ENCODE data around the gene TRIM24.

TRIM24 gene

DNA sequence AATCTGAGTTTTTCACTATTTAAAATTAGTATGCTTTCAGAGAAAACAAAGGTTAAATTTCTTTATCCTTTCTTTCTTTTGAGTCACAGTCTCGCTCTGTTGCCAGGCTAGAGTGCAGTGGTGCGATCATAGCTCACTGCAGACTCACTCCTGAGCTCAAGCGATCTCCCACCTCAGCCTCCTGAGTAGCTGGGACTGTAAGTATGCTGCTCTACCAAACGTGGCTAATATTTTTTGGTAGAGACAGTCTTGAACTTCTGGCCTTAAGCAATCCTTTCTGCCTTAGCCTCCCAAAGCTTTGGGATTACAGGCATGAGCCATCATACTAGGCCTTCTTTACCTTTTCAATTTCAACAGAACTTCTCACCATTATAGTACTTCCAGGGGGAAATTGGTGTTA is 113.7 kb downstream of the TRIM24 start:
- Histone ChIP-seq H3K9me3 (ENCODE audit: severe bottlenecking) (no peaks in the 10 kb centered on the region), H3K4me3 (ENCODE audit: low read depth, low read length) (no peak overlapping the region), H3K27ac (no peak overlapping the region), H3K27me3 (ENCODE audit: insufficient read depth, low read depth, severe bottlenecking) (no peaks in the 10 kb centered on the region), H3K36me3 (peaks cover 67% of the 10 kb centered on the region)
- TF ChIP-seq, protein P1, sequence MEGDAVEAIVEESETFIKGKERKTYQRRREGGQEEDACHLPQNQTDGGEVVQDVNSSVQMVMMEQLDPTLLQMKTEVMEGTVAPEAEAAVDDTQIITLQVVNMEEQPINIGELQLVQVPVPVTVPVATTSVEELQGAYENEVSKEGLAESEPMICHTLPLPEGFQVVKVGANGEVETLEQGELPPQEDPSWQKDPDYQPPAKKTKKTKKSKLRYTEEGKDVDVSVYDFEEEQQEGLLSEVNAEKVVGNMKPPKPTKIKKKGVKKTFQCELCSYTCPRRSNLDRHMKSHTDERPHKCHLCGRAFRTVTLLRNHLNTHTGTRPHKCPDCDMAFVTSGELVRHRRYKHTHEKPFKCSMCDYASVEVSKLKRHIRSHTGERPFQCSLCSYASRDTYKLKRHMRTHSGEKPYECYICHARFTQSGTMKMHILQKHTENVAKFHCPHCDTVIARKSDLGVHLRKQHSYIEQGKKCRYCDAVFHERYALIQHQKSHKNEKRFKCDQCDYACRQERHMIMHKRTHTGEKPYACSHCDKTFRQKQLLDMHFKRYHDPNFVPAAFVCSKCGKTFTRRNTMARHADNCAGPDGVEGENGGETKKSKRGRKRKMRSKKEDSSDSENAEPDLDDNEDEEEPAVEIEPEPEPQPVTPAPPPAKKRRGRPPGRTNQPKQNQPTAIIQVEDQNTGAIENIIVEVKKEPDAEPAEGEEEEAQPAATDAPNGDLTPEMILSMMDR (IDR thresholded peaks at IDR 0.05; ENCODE audit: low read depth, low read length) = no peak
- no peak for DNase-seq

DNA sequence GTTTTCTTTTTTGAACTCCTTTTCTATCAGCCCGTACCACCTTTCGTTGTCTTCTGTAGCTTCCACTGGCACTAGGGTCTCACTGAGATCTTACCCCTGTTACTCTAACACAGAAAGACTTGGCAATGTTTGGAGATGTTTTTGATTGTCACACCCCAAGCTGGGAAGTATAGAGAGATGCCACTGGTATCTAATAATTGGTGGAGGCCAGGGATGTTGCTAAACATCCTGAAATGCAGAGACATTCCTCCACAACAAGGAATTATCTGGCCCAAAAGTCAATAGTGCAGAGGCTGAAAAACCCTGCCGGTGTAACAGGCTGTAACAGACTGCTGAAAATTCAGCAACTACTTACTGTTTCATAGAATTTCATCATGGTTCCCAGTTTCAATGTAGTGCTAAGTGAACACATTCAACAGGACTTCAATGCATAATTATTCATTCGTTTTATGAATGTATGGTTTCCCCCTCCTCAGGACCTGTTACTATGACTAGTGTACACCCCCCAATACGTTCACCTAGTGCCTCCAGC is 115.9 kb downstream of the TRIM24 start:
- peaks cover 69% of the 10 kb centered on the region for H3K36me3 ChIP-seq

DNA sequence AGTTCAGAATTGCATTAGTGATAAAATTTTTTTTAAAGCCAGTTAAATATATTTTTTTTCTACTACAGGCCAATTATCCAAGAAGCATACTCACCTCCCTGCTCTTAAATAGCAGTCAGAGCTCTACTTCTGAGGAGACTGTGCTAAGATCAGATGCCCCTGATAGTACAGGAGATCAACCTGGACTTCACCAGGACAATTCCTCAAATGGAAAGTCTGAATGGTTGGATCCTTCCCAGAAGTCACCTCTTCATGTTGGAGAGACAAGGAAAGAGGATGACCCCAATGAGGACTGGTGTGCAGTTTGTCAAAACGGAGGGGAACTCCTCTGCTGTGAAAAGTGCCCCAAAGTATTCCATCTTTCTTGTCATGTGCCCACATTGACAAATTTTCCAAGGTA is 119.1 kb downstream of the TRIM24 start:
- H3K27ac ChIP-seq = no peak overlapping the region
- no peaks in the 10 kb centered on the region for H3K27me3 ChIP-seq (ENCODE audit: insufficient read depth, low read depth, severe bottlenecking)
- peaks cover 65% of the 10 kb centered on the region for H3K36me3 ChIP-seq
- no peaks in the 10 kb centered on the region for H3K9me3 ChIP-seq (ENCODE audit: severe bottlenecking)
- no peak overlapping the region for H3K4me3 ChIP-seq (ENCODE audit: low read depth, low read length)
- TF ChIP-seq, protein P1 (IDR thresholded peaks at IDR 0.05; ENCODE audit: low read depth, low read length) = no peak
- DNase-seq = no peak

More for the DNA sequence above, 115.9 kb downstream of the TRIM24 start:
- DNase-seq = no peak
- Histone ChIP-seq H3K4me3 (ENCODE audit: low read depth, low read length) (no peak overlapping the region), H3K9me3 (ENCODE audit: severe bottlenecking) (no peaks in the 10 kb centered on the region), H3K27ac (no peak overlapping the region), H3K27me3 (ENCODE audit: insufficient read depth, low read depth, severe bottlenecking) (no peaks in the 10 kb centered on the region)
- TF ChIP-seq, protein P1 (IDR thresholded peaks at IDR 0.05; ENCODE audit: low read depth, low read length) = no peak

DNA sequence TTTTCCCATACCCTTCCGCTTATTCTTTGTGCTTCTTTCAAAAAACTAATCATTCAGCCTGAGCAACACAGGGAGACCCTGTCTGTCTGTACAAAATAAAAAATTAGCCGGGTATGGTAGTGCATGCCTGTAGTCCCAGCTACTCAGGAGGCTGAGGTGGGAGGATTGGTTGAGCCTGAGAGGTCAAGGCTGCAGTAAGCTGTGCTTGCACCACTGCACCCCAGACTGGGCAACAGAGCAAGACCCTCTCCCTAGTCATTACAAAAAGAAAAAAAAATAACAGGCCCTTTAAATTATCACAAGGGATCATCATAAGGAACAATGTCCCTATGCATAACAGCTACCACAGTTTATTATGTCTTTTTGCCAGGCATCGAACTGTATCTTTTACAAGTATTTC is 119.6 kb downstream of the TRIM24 start:
- H3K9me3 ChIP-seq (ENCODE audit: severe bottlenecking) = no peaks in the 10 kb centered on the region
- DNase-seq = no peak
- no peak overlapping the region for H3K4me3 ChIP-seq (ENCODE audit: low read depth, low read length)
- no peak overlapping the region for H3K27ac ChIP-seq
- no peaks in the 10 kb centered on the region for H3K27me3 ChIP-seq (ENCODE audit: insufficient read depth, low read depth, severe bottlenecking)
- H3K36me3 ChIP-seq = peaks cover 68% of the 10 kb centered on the region
- TF ChIP-seq, protein P1 (IDR thresholded peaks at IDR 0.05; ENCODE audit: low read depth, low read length) = no peak

DNA sequence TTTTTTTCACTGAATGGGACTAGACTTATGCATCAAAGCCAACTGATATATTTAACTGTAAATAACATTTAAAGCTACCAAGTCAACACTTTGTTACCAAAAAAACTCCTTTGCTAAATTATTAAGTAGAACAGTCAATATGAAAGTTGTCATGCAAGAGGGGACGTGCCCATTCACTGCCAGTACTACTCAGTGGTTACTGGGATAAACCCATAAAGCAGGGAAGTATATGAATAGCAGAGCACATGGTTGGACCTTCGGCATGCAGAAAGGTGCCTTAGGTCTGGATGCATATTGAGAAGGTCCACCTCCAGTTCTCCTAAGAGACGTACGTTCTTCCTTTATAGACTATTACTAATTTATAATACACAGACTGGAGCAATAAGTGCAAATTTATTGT is 121.0 kb downstream of the TRIM24 start:
- TF ChIP-seq, protein P1 (IDR thresholded peaks at IDR 0.05; ENCODE audit: low read depth, low read length) = no peak
- peaks cover 77% of the 10 kb centered on the region for H3K36me3 ChIP-seq

DNA sequence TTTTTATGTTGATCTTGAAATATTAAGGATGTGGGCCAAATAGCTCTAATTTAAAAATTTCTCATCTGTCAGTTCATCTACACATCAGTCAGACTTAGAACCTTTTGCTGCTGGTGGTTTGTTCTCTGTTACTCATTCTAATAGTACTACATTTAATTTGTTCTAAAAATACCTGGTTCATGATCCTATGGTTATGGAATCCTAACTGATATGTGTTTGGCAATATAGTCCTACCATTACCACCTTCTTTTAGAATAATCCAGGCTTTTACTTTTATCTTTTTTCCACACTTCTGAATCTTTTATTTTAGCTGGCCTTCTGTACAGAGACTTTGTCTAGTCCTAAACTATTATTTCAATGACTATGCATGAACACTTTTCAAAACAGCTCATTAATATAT is 124.2 kb downstream of the TRIM24 start:
- Histone ChIP-seq H3K27me3 (ENCODE audit: insufficient read depth, low read depth, severe bottlenecking) (no peaks in the 10 kb centered on the region), H3K4me3 (ENCODE audit: low read depth, low read length) (no peak overlapping the region), H3K9me3 (ENCODE audit: severe bottlenecking) (no peaks in the 10 kb centered on the region), H3K27ac (no peak overlapping the region), H3K36me3 (peaks cover 60% of the 10 kb centered on the region)
- TF ChIP-seq, protein P1 (IDR thresholded peaks at IDR 0.05; ENCODE audit: low read depth, low read length) = no peak
- DNase-seq = no peak

More for the DNA sequence above, 121.0 kb downstream of the TRIM24 start:
- H3K4me3 ChIP-seq (ENCODE audit: low read depth, low read length) = no peak overlapping the region
- H3K27ac ChIP-seq = no peak overlapping the region
- H3K9me3 ChIP-seq (ENCODE audit: severe bottlenecking) = no peaks in the 10 kb centered on the region
- H3K27me3 ChIP-seq (ENCODE audit: insufficient read depth, low read depth, severe bottlenecking) = no peaks in the 10 kb centered on the region
- no peak for DNase-seq
